HepG2 (cell line): ENCODE measurements around the gene CFAP73. TPM values are rescaled to one million over a fixed set of nuclear protein-coding genes. Genes with fewer than 3 reads are reported as not detected.
A peak's percentile ranks its signal among the peaks of the same experiment; 100 is the strongest.

Source experiments
- ATAC-seq: fragments of 200-7000 bp; cut with Tn5 transposase; 3 replicates; pipeline ENCODE4 v1.9.1; 2020; ENCODE audit warnings: mild to moderate bottlenecking, moderate library complexity
- BruUV-seq: library from RNA; stranded (reverse); fragments of 400-500 nt; replicated peaks from 2 replicates; lab custom pipeline; 2021; lab: Mats Ljungman, UMichigan
- CTCF ChIA-PET: fragments of 300-600 bp; formaldehyde crosslinking; extraction: SDS; loops from one replicate; lab custom pipeline; 2021; ENCODE audit warnings: low total read pairs, inconsistent platforms, low intra/inter-chr PET ratio; lab: Yijun Ruan, JAX
- POLR2A ChIA-PET: fragments of 350-600 bp; sonication (Branson Sonifier 250); formaldehyde crosslinking; loops from one replicate; lab custom pipeline; 2020; ENCODE audit warnings: antibody characterized with exemption, inconsistent platforms; lab: Yijun Ruan, JAX
- DNase-seq: peaks from one replicate; pipeline ENCODE4 v3.0.0-alpha.2; 2015; ENCODE audit warnings: low spot score
- FAIRE-seq: peaks from 3 replicates; lab custom pipeline; 2011; peaks lifted over from hg19 to GRCh38; lab: Jason Lieb, UNC
- H2AFZ ChIP-seq: one replicate; pipeline ENCODE4 v1.6.1; 2011; ENCODE audit warnings: low read length, inconsistent platforms
- H3K27ac ChIP-seq: fragments of 300-600 bp; 3 replicates; pipeline ENCODE4 v1.8.0; 2011; ENCODE audit warnings: mixed run types, mild to moderate bottlenecking, mixed read lengths, low read length, inconsistent platforms; ENCODE audit not compliant: insufficient read depth; ENCODE audit errors: extremely low read length
- H3K27me3 ChIP-seq, 2 experiments: fragments of 200-600 bp in 1 of 2; 2 replicates in 1 of 2; 3 replicates in 1 of 2; pipeline versions ENCODE4 v1.6.0 to v1.8.0; 2011; ENCODE audit warnings: low read length in 2 of 2, mild to moderate bottlenecking in 2 of 2, moderate library complexity in 2 of 2, inconsistent platforms in 1 of 2; ENCODE audit not compliant: insufficient read depth in 2 of 2, control insufficient read depth in 1 of 2
- H3K36me3 ChIP-seq, 2 experiments: fragments of 200-600 bp in 1 of 2; replicated peaks in 1 of 2; 2 replicates in 1 of 2; 3 replicates in 1 of 2; pipeline versions ENCODE4 v1.5.1 to v1.8.0; 2011; ENCODE audit warnings: low read length in 2 of 2, inconsistent platforms in 1 of 2; ENCODE audit not compliant: insufficient read depth in 2 of 2, control insufficient read depth in 1 of 2
- H3K4me1 ChIP-seq: 2 replicates; pipeline ENCODE4 v1.5.1; 2012; ENCODE audit warnings: low read length, inconsistent platforms; ENCODE audit not compliant: insufficient read depth
- H3K4me2 ChIP-seq: 2 replicates; pipeline ENCODE4 v1.6.0; 2011; ENCODE audit warnings: low read depth, low read length, inconsistent platforms
- H3K4me3 ChIP-seq, 3 experiments: fragments of 200-600 bp in 1 of 3; sonication (generic), shearing (Covaris generic) in 1 of 3; replicated peaks in 1 of 3; 2 replicates each; pipeline ENCODE4 v1.5.1; 2011 to 2016; ENCODE audit warnings: low read length in 3 of 3, inconsistent platforms in 2 of 3, low read depth in 2 of 3, mild to moderate bottlenecking in 2 of 3, control low read depth in 1 of 3, mixed read lengths in 1 of 3; ENCODE audit not compliant: insufficient read depth in 1 of 3
- H3K79me2 ChIP-seq: one replicate; pipeline ENCODE4 v1.6.1; 2011; ENCODE audit warnings: low read length, inconsistent platforms; ENCODE audit not compliant: insufficient read depth
- H3K9ac ChIP-seq: 2 replicates; pipeline ENCODE4 v1.6.0; 2011; ENCODE audit warnings: mild to moderate bottlenecking, low read depth, low read length, inconsistent platforms; ENCODE audit not compliant: insufficient read depth
- H3K9me3 ChIP-seq: 2 replicates; pipeline ENCODE4 v1.5.1; 2012; ENCODE audit warnings: mild to moderate bottlenecking, low read length
- H4K20me1 ChIP-seq: 2 replicates; pipeline ENCODE4 v1.6.0; 2011; ENCODE audit warnings: inconsistent platforms, mild to moderate bottlenecking, low read length, moderate library complexity; ENCODE audit not compliant: insufficient read depth
- DR1 ChIP-seq: sonication (generic); formaldehyde crosslinking; IDR thresholded peaks from 2 replicates; pipeline ENCODE4 v1.8.0; 2021; ENCODE audit warnings: mild to moderate bottlenecking, missing genetic modification reagents, inconsistent platforms
- NR2F2 ChIP-seq: IDR thresholded peaks from 2 replicates; pipeline ENCODE4 v1.6.1; 2012; ENCODE audit warnings: low read depth, inconsistent platforms, borderline replicate concordance
- PRDM10 ChIP-seq: sonication (generic); formaldehyde crosslinking; IDR thresholded peaks from 2 replicates; pipeline ENCODE4 v1.4.0; 2020; ENCODE audit warnings: low read depth, missing genetic modification reagents
- RAD21 ChIP-seq: fragments of 450-650 bp; formaldehyde crosslinking; IDR thresholded peaks from 2 replicates; pipeline ENCODE4 v1.5.0; 2020; ENCODE audit warnings: mild to moderate bottlenecking
- RXRA ChIP-seq: sonication (generic); formaldehyde crosslinking; IDR thresholded peaks from 2 replicates; pipeline ENCODE4 v1.5.1; 2020; ENCODE audit warnings: missing genetic modification reagents
- STAG1 ChIP-seq: sonication (generic); formaldehyde crosslinking; IDR thresholded peaks from 2 replicates; pipeline ENCODE4 v1.4.0; 2020; ENCODE audit warnings: missing genetic modification reagents
- ZBTB2 ChIP-seq: sonication (generic); formaldehyde crosslinking; IDR thresholded peaks from 2 replicates; pipeline ENCODE4 v1.8.0; 2022; ENCODE audit warnings: low read depth, missing genetic modification reagents
- ZNF782 ChIP-seq: sonication (generic); formaldehyde crosslinking; IDR thresholded peaks from 2 replicates; pipeline ENCODE4 v1.4.0; 2020; ENCODE audit warnings: missing genetic modification reagents, mild to moderate bottlenecking, borderline replicate concordance
- ZSCAN22 ChIP-seq: sonication (generic); formaldehyde crosslinking; IDR thresholded peaks from 2 replicates; pipeline ENCODE4 v1.4.0; 2020; ENCODE audit warnings: mild to moderate bottlenecking, missing genetic modification reagents
- WGBS: methylation state at CpG from one replicate; pipeline ENCODE4 v1.1.6; 2017; ENCODE audit warnings: low lambda C conversion rate; 5-methylcytosine and 5-hydroxymethylcytosine counted together
- in situ Hi-C: cut with HindIII; loops from 2 replicates; pipeline ENCODE4 v1.10.0; 2017; ENCODE audit warnings: low pct_unique_long_range_greater_than_20kb; ENCODE audit not compliant: extremely low pct_ligation_motif_present
- intact Hi-C: fragments of 100-400 bp; cut with micrococcal nuclease; formaldehyde crosslinking; loops from one replicate; pipeline ENCODE4 v1.10.0; 2022; ENCODE audit not compliant: unreplicated experiment
- polyA plus RNA-seq, 8 experiments: library from polyadenylated mRNA; depleted of rRNA in 3 of 8; stranded (reverse) in 7 of 8; unstranded in 1 of 8; fragments of >200 nt; fragmentation: Illumina TruSeq in 4 of 8; extraction: Trizol in 4 of 8; gene quantifications; 2 replicates each; pipeline versions ENCODE4 v1.2.1 to v1.2.3, GENCODE V29; 2011 to 2016; ENCODE audit warnings: low read depth in 4 of 8, missing spikeins in 1 of 8, mixed read lengths in 1 of 8; ENCODE audit not compliant: insufficient read depth in 1 of 8
- total RNA-seq, 5 experiments: library from RNA; depleted of rRNA; stranded (reverse); fragments of >200 nt; fragmentation: Illumina TruSeq; extraction: Trizol; gene quantifications; 2 replicates each; pipeline ENCODE4 v1.2.3, GENCODE V29; 2016; ENCODE audit warnings: low read depth in 1 of 5
- TF ChIP-seq, protein P1 (sequence below): sonication (generic); formaldehyde crosslinking; conservative IDR thresholded peaks from 2 replicates; pipeline ENCODE4 v1.4.0; 2020; ENCODE audit warnings: mild to moderate bottlenecking, missing genetic modification reagents, moderate library complexity
- TF ChIP-seq, protein P2 (sequence below): sonication (generic); formaldehyde crosslinking; IDR thresholded peaks from 2 replicates; pipeline ENCODE4 v1.9.0; 2021; ENCODE audit warnings: missing genetic modification reagents, borderline replicate concordance

CFAP73 gene
- total and polyA plus RNA-seq, 2 of the 13 experiments (the other 11 are each of a cell fraction or from before 2014, with no cell fraction given), result not detected

GRCh38 chr12:113196990-113197389 is 47.5 kb downstream of the CFAP73 start:
- CTCF ChIA-PET, result interaction anchor here (1.4 kb wide), 1 partner anchor 228 kb away, joined by 6 read pairs; no protein-coding TSS in a partner anchor
- DNase-seq (peak; percentile 69), ATAC-seq (peak; percentile 91), FAIRE-seq (peak; percentile 62)
- no peaks in the 10 kb centered on the region for H3K27me3 ChIP-seq
- intact Hi-C loops, result loop anchor here (10.0 kb wide), 2 partner anchors 78 to 228 kb away; partner anchors contain the start of gene SDSL
- no TSS peak for BruUV-seq
- no peak overlapping the region for H3K4me2 ChIP-seq
- H2AFZ ChIP-seq, result no peak overlapping the region
- H4K20me1 ChIP-seq, result no peaks in the 10 kb centered on the region
- no peak overlapping the region for H3K27ac ChIP-seq
- H3K4me1 ChIP-seq, result peaks cover 14% of the 10 kb centered on the region
- no peaks in the 10 kb centered on the region for H3K79me2 ChIP-seq
- H3K9ac ChIP-seq, result no peak overlapping the region
- POLR2A ChIA-PET, result interaction anchor here (1.8 kb wide), 1 partner anchor 9 kb away, joined by 4 read pairs; no protein-coding TSS in a partner anchor
- H3K36me3 ChIP-seq, result peaks cover 0 to 4% of the 10 kb centered on the region in 2 experiments; a peak in 1 of 5 replicates
- in situ Hi-C loops, result loop anchor here (10.0 kb wide), 1 partner anchor 158 kb away; the partner anchor contains the start of gene PLBD2
- H3K4me3 ChIP-seq, result no peak overlapping the region
- WGBS, result 0% methylated on average over 4 of the region's 4 CpGs
- H3K9me3 ChIP-seq, result no peaks in the 10 kb centered on the region
- TF ChIP-seq DR1 (CRISPR knock-in tag) (no peak), RAD21 (peak; percentile 59; the same call in 1 of the 2 replicates), PRDM10 (CRISPR knock-in tag) (0 out of 2 replicates have a peak, but pooled peaks have one; percentile 23), ZBTB2 (CRISPR knock-in tag) (no peak), ZNF782 (no peak), STAG1 (CRISPR knock-in tag) (peak; percentile 78), NR2F2 (no peak), RXRA (CRISPR knock-in tag) (no peak), ZSCAN22 (CRISPR knock-in tag) (no peak)
- TF ChIP-seq, protein P1, sequence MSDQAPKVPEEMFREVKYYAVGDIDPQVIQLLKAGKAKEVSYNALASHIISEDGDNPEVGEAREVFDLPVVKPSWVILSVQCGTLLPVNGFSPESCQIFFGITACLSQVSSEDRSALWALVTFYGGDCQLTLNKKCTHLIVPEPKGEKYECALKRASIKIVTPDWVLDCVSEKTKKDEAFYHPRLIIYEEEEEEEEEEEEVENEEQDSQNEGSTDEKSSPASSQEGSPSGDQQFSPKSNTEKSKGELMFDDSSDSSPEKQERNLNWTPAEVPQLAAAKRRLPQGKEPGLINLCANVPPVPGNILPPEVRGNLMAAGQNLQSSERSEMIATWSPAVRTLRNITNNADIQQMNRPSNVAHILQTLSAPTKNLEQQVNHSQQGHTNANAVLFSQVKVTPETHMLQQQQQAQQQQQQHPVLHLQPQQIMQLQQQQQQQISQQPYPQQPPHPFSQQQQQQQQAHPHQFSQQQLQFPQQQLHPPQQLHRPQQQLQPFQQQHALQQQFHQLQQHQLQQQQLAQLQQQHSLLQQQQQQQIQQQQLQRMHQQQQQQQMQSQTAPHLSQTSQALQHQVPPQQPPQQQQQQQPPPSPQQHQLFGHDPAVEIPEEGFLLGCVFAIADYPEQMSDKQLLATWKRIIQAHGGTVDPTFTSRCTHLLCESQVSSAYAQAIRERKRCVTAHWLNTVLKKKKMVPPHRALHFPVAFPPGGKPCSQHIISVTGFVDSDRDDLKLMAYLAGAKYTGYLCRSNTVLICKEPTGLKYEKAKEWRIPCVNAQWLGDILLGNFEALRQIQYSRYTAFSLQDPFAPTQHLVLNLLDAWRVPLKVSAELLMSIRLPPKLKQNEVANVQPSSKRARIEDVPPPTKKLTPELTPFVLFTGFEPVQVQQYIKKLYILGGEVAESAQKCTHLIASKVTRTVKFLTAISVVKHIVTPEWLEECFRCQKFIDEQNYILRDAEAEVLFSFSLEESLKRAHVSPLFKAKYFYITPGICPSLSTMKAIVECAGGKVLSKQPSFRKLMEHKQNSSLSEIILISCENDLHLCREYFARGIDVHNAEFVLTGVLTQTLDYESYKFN (CRISPR knock-in tag), result no peak
- TF ChIP-seq, protein P2, sequence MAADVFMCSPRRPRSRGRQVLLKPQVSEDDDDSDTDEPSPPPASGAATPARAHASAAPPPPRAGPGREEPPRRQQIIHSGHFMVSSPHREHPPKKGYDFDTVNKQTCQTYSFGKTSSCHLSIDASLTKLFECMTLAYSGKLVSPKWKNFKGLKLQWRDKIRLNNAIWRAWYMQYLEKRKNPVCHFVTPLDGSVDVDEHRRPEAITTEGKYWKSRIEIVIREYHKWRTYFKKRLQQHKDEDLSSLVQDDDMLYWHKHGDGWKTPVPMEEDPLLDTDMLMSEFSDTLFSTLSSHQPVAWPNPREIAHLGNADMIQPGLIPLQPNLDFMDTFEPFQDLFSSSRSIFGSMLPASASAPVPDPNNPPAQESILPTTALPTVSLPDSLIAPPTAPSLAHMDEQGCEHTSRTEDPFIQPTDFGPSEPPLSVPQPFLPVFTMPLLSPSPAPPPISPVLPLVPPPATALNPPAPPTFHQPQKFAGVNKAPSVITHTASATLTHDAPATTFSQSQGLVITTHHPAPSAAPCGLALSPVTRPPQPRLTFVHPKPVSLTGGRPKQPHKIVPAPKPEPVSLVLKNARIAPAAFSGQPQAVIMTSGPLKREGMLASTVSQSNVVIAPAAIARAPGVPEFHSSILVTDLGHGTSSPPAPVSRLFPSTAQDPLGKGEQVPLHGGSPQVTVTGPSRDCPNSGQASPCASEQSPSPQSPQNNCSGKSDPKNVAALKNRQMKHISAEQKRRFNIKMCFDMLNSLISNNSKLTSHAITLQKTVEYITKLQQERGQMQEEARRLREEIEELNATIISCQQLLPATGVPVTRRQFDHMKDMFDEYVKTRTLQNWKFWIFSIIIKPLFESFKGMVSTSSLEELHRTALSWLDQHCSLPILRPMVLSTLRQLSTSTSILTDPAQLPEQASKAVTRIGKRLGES (CRISPR knock-in tag), result no peak
